Measurements from ENCODE around the gene ZNF74.

DNA sequence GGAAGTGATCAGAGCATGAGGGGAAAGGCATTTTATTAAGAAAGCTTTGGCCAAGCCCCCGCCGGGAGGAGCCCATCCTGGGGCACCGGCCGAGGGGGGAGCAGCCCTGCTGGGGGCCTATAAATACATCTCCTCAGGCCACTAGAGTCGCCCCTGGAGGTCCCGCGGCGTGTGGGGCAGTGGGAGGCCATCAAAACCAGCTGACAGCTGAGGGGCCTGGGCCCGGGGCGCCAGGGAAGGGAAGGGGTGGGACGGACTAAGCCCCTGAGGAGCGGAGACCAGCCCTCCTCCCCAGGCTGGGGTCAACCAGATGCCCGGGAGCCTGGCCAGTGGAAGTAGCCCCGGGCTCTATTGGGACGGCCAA is 30.6 kb downstream of the ZNF74 start:
- TF ChIP-seq, protein P1, sequence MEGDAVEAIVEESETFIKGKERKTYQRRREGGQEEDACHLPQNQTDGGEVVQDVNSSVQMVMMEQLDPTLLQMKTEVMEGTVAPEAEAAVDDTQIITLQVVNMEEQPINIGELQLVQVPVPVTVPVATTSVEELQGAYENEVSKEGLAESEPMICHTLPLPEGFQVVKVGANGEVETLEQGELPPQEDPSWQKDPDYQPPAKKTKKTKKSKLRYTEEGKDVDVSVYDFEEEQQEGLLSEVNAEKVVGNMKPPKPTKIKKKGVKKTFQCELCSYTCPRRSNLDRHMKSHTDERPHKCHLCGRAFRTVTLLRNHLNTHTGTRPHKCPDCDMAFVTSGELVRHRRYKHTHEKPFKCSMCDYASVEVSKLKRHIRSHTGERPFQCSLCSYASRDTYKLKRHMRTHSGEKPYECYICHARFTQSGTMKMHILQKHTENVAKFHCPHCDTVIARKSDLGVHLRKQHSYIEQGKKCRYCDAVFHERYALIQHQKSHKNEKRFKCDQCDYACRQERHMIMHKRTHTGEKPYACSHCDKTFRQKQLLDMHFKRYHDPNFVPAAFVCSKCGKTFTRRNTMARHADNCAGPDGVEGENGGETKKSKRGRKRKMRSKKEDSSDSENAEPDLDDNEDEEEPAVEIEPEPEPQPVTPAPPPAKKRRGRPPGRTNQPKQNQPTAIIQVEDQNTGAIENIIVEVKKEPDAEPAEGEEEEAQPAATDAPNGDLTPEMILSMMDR (IDR thresholded peaks at IDR 0.05 in 8 of 11, conservative IDR thresholded peaks at IDR 0.05 in 3 of 11), result no peak
- TF ChIP-seq POLR2AphosphoS5 (IDR thresholded peaks at IDR 0.05) (no peak), POLR2A (IDR thresholded peaks at IDR 0.05) (no peak)

Data from spleen (tissue), 7 donors.